Testis (tissue), 2 donors: ENCODE measurements around the gene ITPKA.

ENCODE experiments used
- POLR2A ChIP-seq: fragments of 450-650 bp; IDR thresholded peaks from one replicate; pipeline ENCODE4 v1.6.1; 2017; ENCODE audit warnings: antibody characterized with exemption, mild to moderate bottlenecking, moderate library complexity
- TF ChIP-seq, protein P1 (sequence below), 3 experiments: fragments of 450-650 bp in 2 of 3; fragments of 200-600 bp in 1 of 3; sonication (generic) in 1 of 3; IDR thresholded peaks; one replicate each; pipeline ENCODE4 v1.5.1; 2016 to 2019; ENCODE audit warnings: antibody characterized with exemption in 3 of 3, mild to moderate bottlenecking in 2 of 3, moderate library complexity in 1 of 3

DNA sequence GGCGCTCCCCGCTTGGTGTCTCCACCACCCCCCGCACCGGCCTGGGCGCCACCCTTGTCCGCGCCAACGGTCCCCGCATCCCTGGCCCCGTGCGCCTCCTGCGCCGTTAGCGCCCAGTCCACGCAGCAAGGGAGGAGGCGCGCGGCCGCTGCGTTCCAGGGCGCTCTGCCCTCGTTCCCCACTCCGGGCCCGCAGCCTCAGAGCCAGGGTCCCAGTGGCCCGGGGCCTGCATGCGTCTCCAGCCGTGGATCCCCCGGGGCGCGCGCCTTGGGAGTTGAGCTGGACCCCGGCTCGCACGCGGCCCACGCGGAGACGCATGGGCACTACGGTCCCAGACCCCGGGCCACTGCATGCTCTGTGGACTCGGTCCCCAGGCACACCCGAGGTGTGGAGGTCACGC is 7.4 kb upstream of the ITPKA start:
- TF ChIP-seq, protein P1, sequence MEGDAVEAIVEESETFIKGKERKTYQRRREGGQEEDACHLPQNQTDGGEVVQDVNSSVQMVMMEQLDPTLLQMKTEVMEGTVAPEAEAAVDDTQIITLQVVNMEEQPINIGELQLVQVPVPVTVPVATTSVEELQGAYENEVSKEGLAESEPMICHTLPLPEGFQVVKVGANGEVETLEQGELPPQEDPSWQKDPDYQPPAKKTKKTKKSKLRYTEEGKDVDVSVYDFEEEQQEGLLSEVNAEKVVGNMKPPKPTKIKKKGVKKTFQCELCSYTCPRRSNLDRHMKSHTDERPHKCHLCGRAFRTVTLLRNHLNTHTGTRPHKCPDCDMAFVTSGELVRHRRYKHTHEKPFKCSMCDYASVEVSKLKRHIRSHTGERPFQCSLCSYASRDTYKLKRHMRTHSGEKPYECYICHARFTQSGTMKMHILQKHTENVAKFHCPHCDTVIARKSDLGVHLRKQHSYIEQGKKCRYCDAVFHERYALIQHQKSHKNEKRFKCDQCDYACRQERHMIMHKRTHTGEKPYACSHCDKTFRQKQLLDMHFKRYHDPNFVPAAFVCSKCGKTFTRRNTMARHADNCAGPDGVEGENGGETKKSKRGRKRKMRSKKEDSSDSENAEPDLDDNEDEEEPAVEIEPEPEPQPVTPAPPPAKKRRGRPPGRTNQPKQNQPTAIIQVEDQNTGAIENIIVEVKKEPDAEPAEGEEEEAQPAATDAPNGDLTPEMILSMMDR (IDR thresholded peaks at IDR 0.05): no peak
- no peak for TF ChIP-seq POLR2A
